Measurements from ENCODE around the gene TAF4B. TPM values are rescaled to one million over a fixed set of nuclear protein-coding genes. Genes with fewer than 3 reads are reported as not detected.

Gene TAF4B
- total and polyA plus RNA-seq, 2 donors (not counting 1 experiment from before 2014, with no cell fraction given) = 0.42 to 2.0 TPM

- H2AFZ ChIP-seq (ENCODE audit: low read length) = no peak overlapping the region
- H3K4me2 ChIP-seq (ENCODE audit: extremely low read depth, insufficient read depth, low read length) = no peak overlapping the region
- H3K27me3 ChIP-seq (ENCODE audit: control insufficient read depth, insufficient read depth, low read length) = no peaks in the 10 kb centered on the region
- H3K4me1 ChIP-seq (ENCODE audit: control insufficient read depth, extremely low read depth, insufficient read depth, low read length) = no peaks in the 10 kb centered on the region
- no peak overlapping the region for H3K4me3 ChIP-seq (replicated peaks in 1 of 4; ENCODE audit: control extremely low read depth in 1 of 4, insufficient read depth in 1 of 4, low read depth in 3 of 4, low read length in 4 of 4)
- H4K20me1 ChIP-seq (ENCODE audit: control insufficient read depth, extremely low read depth, insufficient read depth, low read length) = no peaks in the 10 kb centered on the region
- no peak overlapping the region for H3K27ac ChIP-seq (ENCODE audit: insufficient read depth, low read length)
- TF ChIP-seq CTCF (conservative IDR thresholded peaks at IDR 0.05 in 1 of 2, IDR thresholded peaks at IDR 0.05 in 1 of 2; ENCODE audit: low read depth in 1 of 2, low read length in 2 of 2) (no peak), EZH2 (IDR thresholded peaks at IDR 0.05; ENCODE audit: low read length, missing control alignments) (no peak)
- no peaks in the 10 kb centered on the region for H3K36me3 ChIP-seq (ENCODE audit: control insufficient read depth, insufficient read depth, low read length)
- no peaks in the 10 kb centered on the region for H3K79me2 ChIP-seq (ENCODE audit: control insufficient read depth, insufficient read depth, low read length)
- H3K9ac ChIP-seq (ENCODE audit: insufficient read depth, low read length) = no peak overlapping the region
- no peaks in the 10 kb centered on the region for H3K9me3 ChIP-seq (ENCODE audit: control insufficient read depth, insufficient read depth, low read depth, low read length)
- peak in 1 of 2 donors; percentile 10 for DNase-seq (ENCODE audit: low read depth in 2 of 2)
These were observed 193.5 kb downstream of the TAF4B start for GRCh38 chr18:26419746-26420145.

GRCh38 chr18:26421503-26421902 lies 195.3 kb downstream of the TAF4B start:
- Histone ChIP-seq H3K79me2 (ENCODE audit: control insufficient read depth, insufficient read depth, low read length) (no peaks in the 10 kb centered on the region), H3K9ac (ENCODE audit: insufficient read depth, low read length) (no peak overlapping the region), H3K9me3 (ENCODE audit: control insufficient read depth, insufficient read depth, low read depth, low read length) (no peaks in the 10 kb centered on the region), H2AFZ (ENCODE audit: low read length) (no peak overlapping the region), H3K4me3 (replicated peaks in 1 of 4; ENCODE audit: control extremely low read depth in 1 of 4, insufficient read depth in 1 of 4, low read depth in 3 of 4, low read length in 4 of 4) (no peak overlapping the region), H3K27ac (ENCODE audit: insufficient read depth, low read length) (no peak overlapping the region), H3K36me3 (ENCODE audit: control insufficient read depth, insufficient read depth, low read length) (no peaks in the 10 kb centered on the region), H4K20me1 (ENCODE audit: control insufficient read depth, extremely low read depth, insufficient read depth, low read length) (no peaks in the 10 kb centered on the region), H3K4me1 (ENCODE audit: control insufficient read depth, extremely low read depth, insufficient read depth, low read length) (no peaks in the 10 kb centered on the region), H3K4me2 (ENCODE audit: extremely low read depth, insufficient read depth, low read length) (no peak overlapping the region), H3K27me3 (ENCODE audit: control insufficient read depth, insufficient read depth, low read length) (no peaks in the 10 kb centered on the region)
- TF ChIP-seq CTCF (conservative IDR thresholded peaks at IDR 0.05 in 1 of 2, IDR thresholded peaks at IDR 0.05 in 1 of 2; ENCODE audit: low read depth in 1 of 2, low read length in 2 of 2) (no peak), EZH2 (IDR thresholded peaks at IDR 0.05; ENCODE audit: low read length, missing control alignments) (no peak)
- DNase-seq (ENCODE audit: low read depth in 2 of 2) = no peak

GRCh38 chr18:26421931-26422330 lies 195.7 kb downstream of the TAF4B start:
- H3K27ac ChIP-seq (ENCODE audit: insufficient read depth, low read length) = no peak overlapping the region
- no peak for TF ChIP-seq CTCF (conservative IDR thresholded peaks at IDR 0.05 in 1 of 2, IDR thresholded peaks at IDR 0.05 in 1 of 2; ENCODE audit: low read depth in 1 of 2, low read length in 2 of 2)
- TF ChIP-seq EZH2 (IDR thresholded peaks at IDR 0.05; ENCODE audit: low read length, missing control alignments) = no peak
- DNase-seq (ENCODE audit: low read depth in 2 of 2) = no peak
- no peaks in the 10 kb centered on the region for H3K27me3 ChIP-seq (ENCODE audit: control insufficient read depth, insufficient read depth, low read length)
- no peak overlapping the region for H3K9ac ChIP-seq (ENCODE audit: insufficient read depth, low read length)
- H3K9me3 ChIP-seq (ENCODE audit: control insufficient read depth, insufficient read depth, low read depth, low read length) = no peaks in the 10 kb centered on the region
- H3K36me3 ChIP-seq (ENCODE audit: control insufficient read depth, insufficient read depth, low read length) = no peaks in the 10 kb centered on the region
- no peak overlapping the region for H3K4me3 ChIP-seq (replicated peaks in 1 of 4; ENCODE audit: control extremely low read depth in 1 of 4, insufficient read depth in 1 of 4, low read depth in 3 of 4, low read length in 4 of 4)
- no peaks in the 10 kb centered on the region for H3K4me1 ChIP-seq (ENCODE audit: control insufficient read depth, extremely low read depth, insufficient read depth, low read length)
- no peaks in the 10 kb centered on the region for H3K79me2 ChIP-seq (ENCODE audit: control insufficient read depth, insufficient read depth, low read length)
- H2AFZ ChIP-seq (ENCODE audit: low read length) = no peak overlapping the region
- no peak overlapping the region for H3K4me2 ChIP-seq (ENCODE audit: extremely low read depth, insufficient read depth, low read length)
- no peaks in the 10 kb centered on the region for H4K20me1 ChIP-seq (ENCODE audit: control insufficient read depth, extremely low read depth, insufficient read depth, low read length)
